Measurements from ENCODE around the gene FRMD4A.

Gene FRMD4A

DNA sequence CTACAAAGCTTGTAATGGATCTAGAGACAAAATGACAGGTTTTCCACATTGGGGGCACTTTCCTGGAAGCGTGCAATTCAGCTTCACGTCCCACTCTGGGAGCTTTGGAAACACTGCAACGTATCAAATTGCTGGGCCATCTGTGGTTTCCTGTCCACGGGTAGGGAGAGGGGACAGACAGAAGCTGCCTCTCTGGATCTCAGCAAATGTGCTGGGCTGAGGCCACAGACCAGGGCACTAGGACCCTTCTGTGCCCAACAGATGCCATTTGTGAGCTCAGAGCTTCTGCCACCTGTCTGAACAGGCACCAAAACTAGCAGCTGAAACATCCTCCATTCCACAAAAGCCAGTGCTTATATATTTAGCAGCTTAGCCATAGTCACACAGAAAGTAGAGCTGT lies 40.9 kb upstream of the FRMD4A start:
- Histone ChIP-seq H3K27ac (ENCODE audit: low read length) (no peak overlapping the region), H3K4me1 (ENCODE audit: insufficient read depth, low read length) (no peaks in the 10 kb centered on the region), H3K4me3 (ENCODE audit: low read depth in 1 of 2, low read length in 2 of 2) (no peak overlapping the region), H3K9me3 (ENCODE audit: insufficient read depth, low read length, severe bottlenecking) (no peaks in the 10 kb centered on the region), H3K4me2 (ENCODE audit: insufficient read depth, low read length) (no peak overlapping the region), H3K79me2 (ENCODE audit: insufficient read depth, low read length) (no peaks in the 10 kb centered on the region), H4K20me1 (ENCODE audit: insufficient read depth, low read length) (no peaks in the 10 kb centered on the region), H3K27me3 (ENCODE audit: insufficient read depth, low read length, poor library complexity) (peaks cover 11% of the 10 kb centered on the region), H2AFZ (ENCODE audit: low read depth, low read length) (no peak overlapping the region), H3K9ac (ENCODE audit: low read depth, low read length) (no peak overlapping the region), H3K36me3 (ENCODE audit: insufficient read depth, low read length) (no peaks in the 10 kb centered on the region)
- ATAC-seq (ENCODE audit: insufficient read depth, low read depth) (no peak), DNase-seq (no peak)
- TF ChIP-seq EZH2 (IDR thresholded peaks at IDR 0.05; ENCODE audit: borderline replicate concordance, low read depth, low read length, severe bottlenecking) = no peak
- TF ChIP-seq, protein P1, sequence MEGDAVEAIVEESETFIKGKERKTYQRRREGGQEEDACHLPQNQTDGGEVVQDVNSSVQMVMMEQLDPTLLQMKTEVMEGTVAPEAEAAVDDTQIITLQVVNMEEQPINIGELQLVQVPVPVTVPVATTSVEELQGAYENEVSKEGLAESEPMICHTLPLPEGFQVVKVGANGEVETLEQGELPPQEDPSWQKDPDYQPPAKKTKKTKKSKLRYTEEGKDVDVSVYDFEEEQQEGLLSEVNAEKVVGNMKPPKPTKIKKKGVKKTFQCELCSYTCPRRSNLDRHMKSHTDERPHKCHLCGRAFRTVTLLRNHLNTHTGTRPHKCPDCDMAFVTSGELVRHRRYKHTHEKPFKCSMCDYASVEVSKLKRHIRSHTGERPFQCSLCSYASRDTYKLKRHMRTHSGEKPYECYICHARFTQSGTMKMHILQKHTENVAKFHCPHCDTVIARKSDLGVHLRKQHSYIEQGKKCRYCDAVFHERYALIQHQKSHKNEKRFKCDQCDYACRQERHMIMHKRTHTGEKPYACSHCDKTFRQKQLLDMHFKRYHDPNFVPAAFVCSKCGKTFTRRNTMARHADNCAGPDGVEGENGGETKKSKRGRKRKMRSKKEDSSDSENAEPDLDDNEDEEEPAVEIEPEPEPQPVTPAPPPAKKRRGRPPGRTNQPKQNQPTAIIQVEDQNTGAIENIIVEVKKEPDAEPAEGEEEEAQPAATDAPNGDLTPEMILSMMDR (IDR thresholded peaks at IDR 0.05; ENCODE audit: borderline replicate concordance, extremely low read depth, low read length, poor library complexity, severe bottlenecking) = no peak

DNA sequence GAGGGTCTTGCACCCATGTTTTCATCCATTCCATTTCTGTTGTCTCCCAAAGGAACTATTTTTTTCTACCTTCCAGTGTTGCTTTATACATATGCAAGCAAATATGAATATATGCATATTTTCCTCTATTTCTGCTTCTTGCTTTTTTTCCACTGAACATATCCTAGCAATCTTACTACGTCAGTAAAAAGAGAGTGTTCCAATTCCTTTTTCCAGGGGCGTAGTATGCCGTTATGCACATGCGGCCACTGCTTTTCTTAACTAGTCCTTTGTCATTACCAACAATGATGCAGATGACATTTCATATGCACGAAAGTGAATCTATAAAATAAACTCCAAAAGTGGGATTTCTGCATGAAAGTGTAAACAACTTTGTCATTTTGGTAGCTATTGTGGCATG lies 40.2 kb upstream of the FRMD4A start:
- Histone ChIP-seq H3K27ac (ENCODE audit: low read length) (no peak overlapping the region), H3K4me2 (ENCODE audit: insufficient read depth, low read length) (no peak overlapping the region), H3K4me1 (ENCODE audit: insufficient read depth, low read length) (no peaks in the 10 kb centered on the region), H3K9me3 (ENCODE audit: insufficient read depth, low read length, severe bottlenecking) (no peaks in the 10 kb centered on the region), H3K4me3 (ENCODE audit: low read depth in 1 of 2, low read length in 2 of 2) (no peak overlapping the region), H3K27me3 (ENCODE audit: insufficient read depth, low read length, poor library complexity) (peaks cover 11% of the 10 kb centered on the region), H3K79me2 (ENCODE audit: insufficient read depth, low read length) (no peaks in the 10 kb centered on the region), H3K9ac (ENCODE audit: low read depth, low read length) (no peak overlapping the region), H4K20me1 (ENCODE audit: insufficient read depth, low read length) (no peaks in the 10 kb centered on the region), H2AFZ (ENCODE audit: low read depth, low read length) (no peak overlapping the region), H3K36me3 (ENCODE audit: insufficient read depth, low read length) (no peaks in the 10 kb centered on the region)
- no peak for ATAC-seq (ENCODE audit: insufficient read depth, low read depth)
- TF ChIP-seq EZH2 (IDR thresholded peaks at IDR 0.05; ENCODE audit: borderline replicate concordance, low read depth, low read length, severe bottlenecking) = no peak
- TF ChIP-seq, protein P1 (IDR thresholded peaks at IDR 0.05; ENCODE audit: borderline replicate concordance, extremely low read depth, low read length, poor library complexity, severe bottlenecking) = no peak
- no peak for DNase-seq

DNA sequence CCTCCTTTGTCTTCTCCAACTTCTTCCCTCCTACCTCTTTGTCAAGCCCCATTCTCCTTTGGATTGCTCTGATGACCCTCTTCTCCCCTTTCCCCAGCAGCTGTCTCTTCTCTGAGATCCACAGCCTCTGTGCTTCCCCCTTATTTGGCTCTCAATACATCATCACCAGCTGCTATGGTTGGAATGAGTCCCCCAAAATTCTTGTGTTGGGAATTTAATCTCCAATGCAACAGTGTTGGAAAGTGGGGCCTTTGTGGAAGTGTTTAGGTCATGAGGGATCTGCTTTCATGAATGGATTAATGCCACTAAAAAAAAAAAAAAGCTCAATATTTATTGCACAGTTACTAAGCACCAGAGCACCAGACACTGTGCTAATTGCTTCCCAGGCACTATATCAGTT lies 39.2 kb upstream of the FRMD4A start:
- Histone ChIP-seq H4K20me1 (ENCODE audit: insufficient read depth, low read length) (no peaks in the 10 kb centered on the region), H3K79me2 (ENCODE audit: insufficient read depth, low read length) (no peaks in the 10 kb centered on the region), H3K4me3 (ENCODE audit: low read depth in 1 of 2, low read length in 2 of 2) (no peak overlapping the region), H3K4me1 (ENCODE audit: insufficient read depth, low read length) (no peaks in the 10 kb centered on the region), H3K4me2 (ENCODE audit: insufficient read depth, low read length) (no peak overlapping the region), H3K9me3 (ENCODE audit: insufficient read depth, low read length, severe bottlenecking) (no peaks in the 10 kb centered on the region), H3K27me3 (ENCODE audit: insufficient read depth, low read length, poor library complexity) (peaks cover 11% of the 10 kb centered on the region), H2AFZ (ENCODE audit: low read depth, low read length) (no peak overlapping the region), H3K27ac (ENCODE audit: low read length) (no peak overlapping the region), H3K36me3 (ENCODE audit: insufficient read depth, low read length) (no peaks in the 10 kb centered on the region), H3K9ac (ENCODE audit: low read depth, low read length) (no peak overlapping the region)
- no peak for TF ChIP-seq EZH2 (IDR thresholded peaks at IDR 0.05; ENCODE audit: borderline replicate concordance, low read depth, low read length, severe bottlenecking)
- TF ChIP-seq, protein P1 (IDR thresholded peaks at IDR 0.05; ENCODE audit: borderline replicate concordance, extremely low read depth, low read length, poor library complexity, severe bottlenecking) = no peak
- DNase-seq (no peak), ATAC-seq (ENCODE audit: insufficient read depth, low read depth) (no peak)

DNA sequence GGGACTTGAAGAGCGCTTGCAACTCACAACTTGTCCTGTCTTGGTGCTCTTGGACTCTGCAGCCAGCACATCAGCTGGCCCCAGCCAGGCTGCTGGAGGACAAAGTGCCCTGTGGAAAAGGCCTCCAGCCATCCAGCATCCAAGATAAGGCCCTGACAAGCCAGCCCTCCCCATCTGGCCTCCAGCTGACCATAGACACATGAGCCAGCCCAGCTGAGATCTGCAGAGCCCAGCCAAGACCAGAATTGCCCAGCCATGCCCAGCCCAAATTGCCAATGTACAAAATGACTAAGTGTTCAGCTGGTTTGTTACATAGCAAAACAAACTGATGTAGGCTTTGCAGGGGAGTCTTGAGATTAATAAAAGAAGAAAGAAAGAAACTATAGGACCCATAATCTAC lies 36.0 kb upstream of the FRMD4A start:
- H3K4me3 ChIP-seq (ENCODE audit: low read depth in 1 of 2, low read length in 2 of 2) = no peak overlapping the region
- H3K4me1 ChIP-seq (ENCODE audit: insufficient read depth, low read length) = no peaks in the 10 kb centered on the region
- no peaks in the 10 kb centered on the region for H3K79me2 ChIP-seq (ENCODE audit: insufficient read depth, low read length)
- TF ChIP-seq, protein P1 (IDR thresholded peaks at IDR 0.05; ENCODE audit: borderline replicate concordance, extremely low read depth, low read length, poor library complexity, severe bottlenecking) = no peak
- TF ChIP-seq EZH2 (IDR thresholded peaks at IDR 0.05; ENCODE audit: borderline replicate concordance, low read depth, low read length, severe bottlenecking) = no peak
- H3K9me3 ChIP-seq (ENCODE audit: insufficient read depth, low read length, severe bottlenecking) = no peaks in the 10 kb centered on the region
- no peak overlapping the region for H3K27ac ChIP-seq (ENCODE audit: low read length)
- ATAC-seq (ENCODE audit: insufficient read depth, low read depth) (no peak), DNase-seq (no peak)
- H3K36me3 ChIP-seq (ENCODE audit: insufficient read depth, low read length) = no peaks in the 10 kb centered on the region
- H3K4me2 ChIP-seq (ENCODE audit: insufficient read depth, low read length) = no peak overlapping the region
- H3K27me3 ChIP-seq (ENCODE audit: insufficient read depth, low read length, poor library complexity) = peaks cover 7% of the 10 kb centered on the region
- no peak overlapping the region for H2AFZ ChIP-seq (ENCODE audit: low read depth, low read length)
- 0 out of 2 replicates have a peak, but pooled peaks cover 3% of the 10 kb centered on the region for H4K20me1 ChIP-seq (ENCODE audit: insufficient read depth, low read length)
- H3K9ac ChIP-seq (ENCODE audit: low read depth, low read length) = no peak overlapping the region
